SU-DHL-6 (cell line): ENCODE measurements around the gene TP73.

Source experiments
- EZH2phosphoT487 ChIP-seq: fragments of 200-600 bp; sonication (generic), shearing (Covaris generic); conservative IDR thresholded peaks from 2 replicates; pipeline ENCODE4 v1.6.1; 2018; ENCODE audit warnings: mild to moderate bottlenecking, antibody characterized with exemption, low read length, moderate library complexity, mixed read lengths
- TF ChIP-seq, protein P1 (sequence below): fragments of 200-600 bp; sonication (generic); IDR thresholded peaks from one replicate; pipeline ENCODE4 v1.5.1; 2017; ENCODE audit warnings: antibody characterized with exemption, mild to moderate bottlenecking, low read length, moderate library complexity; ENCODE audit not compliant: insufficient read depth, poor library complexity, severe bottlenecking

DNA sequence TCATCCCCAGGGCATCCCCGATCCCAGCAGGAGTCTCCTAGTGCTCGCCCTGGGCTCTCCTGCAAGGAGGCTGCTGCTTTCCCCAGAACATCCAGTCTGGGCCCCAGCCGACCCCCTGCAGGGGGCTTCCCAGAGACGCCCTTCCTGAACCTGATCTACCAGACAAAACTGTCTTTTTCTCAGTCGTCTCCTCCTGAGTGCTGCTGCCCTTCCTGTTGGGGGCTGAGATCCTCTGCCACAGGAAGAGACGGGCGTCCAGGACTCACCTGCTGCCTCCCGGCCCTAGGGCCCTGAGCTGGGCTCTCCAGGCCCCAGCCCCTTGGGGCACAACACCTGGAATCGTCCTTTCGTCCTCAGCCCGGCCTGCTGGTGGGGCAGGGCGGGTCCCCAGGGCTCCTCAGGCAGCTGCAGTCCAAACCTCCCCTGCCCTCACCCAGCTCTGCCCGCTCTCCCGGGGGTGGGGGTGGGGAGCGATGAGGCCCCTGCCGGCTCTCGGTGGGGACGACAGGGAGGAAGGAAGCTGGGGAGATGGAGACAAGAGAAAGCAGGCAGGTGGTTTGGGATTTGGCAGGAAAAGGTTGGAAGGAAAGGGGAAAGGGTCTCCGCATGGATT is 36.9 kb downstream of the TP73 start:
- TF ChIP-seq, protein P1, sequence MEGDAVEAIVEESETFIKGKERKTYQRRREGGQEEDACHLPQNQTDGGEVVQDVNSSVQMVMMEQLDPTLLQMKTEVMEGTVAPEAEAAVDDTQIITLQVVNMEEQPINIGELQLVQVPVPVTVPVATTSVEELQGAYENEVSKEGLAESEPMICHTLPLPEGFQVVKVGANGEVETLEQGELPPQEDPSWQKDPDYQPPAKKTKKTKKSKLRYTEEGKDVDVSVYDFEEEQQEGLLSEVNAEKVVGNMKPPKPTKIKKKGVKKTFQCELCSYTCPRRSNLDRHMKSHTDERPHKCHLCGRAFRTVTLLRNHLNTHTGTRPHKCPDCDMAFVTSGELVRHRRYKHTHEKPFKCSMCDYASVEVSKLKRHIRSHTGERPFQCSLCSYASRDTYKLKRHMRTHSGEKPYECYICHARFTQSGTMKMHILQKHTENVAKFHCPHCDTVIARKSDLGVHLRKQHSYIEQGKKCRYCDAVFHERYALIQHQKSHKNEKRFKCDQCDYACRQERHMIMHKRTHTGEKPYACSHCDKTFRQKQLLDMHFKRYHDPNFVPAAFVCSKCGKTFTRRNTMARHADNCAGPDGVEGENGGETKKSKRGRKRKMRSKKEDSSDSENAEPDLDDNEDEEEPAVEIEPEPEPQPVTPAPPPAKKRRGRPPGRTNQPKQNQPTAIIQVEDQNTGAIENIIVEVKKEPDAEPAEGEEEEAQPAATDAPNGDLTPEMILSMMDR = no peak
- no peak for TF ChIP-seq EZH2phosphoT487
